Lung (tissue), 12 donors: ENCODE results near the gene CTTNBP2. TPM values are rescaled to one million over a fixed set of nuclear protein-coding genes. Genes with fewer than 3 reads are reported as not detected.

Source experiments
- ATAC-seq: fragments of 200-7000 bp; cut with Tn5 transposase; one replicate; pipeline ENCODE4 v1.9.1; 2020; ENCODE audit warnings: moderate number of reproducible peaks; ENCODE audit not compliant: insufficient read depth, low FRiP score
- DNase-seq, 3 donors: peaks; one replicate each; pipeline ENCODE4 v3.0.0-alpha.2; 2013 to 2017
- H3K27ac ChIP-seq, 2 donors: one replicate each; pipeline ENCODE4 v1.5.1; 2013; ENCODE audit warnings: mild to moderate bottlenecking in 2 of 2, moderate library complexity in 2 of 2, control low read depth in 1 of 2, inconsistent platforms in 1 of 2, low read depth in 1 of 2, low read length in 1 of 2
- H3K27me3 ChIP-seq, 3 donors: one replicate each; pipeline ENCODE4 v1.5.1; 2013; ENCODE audit warnings: low read length in 2 of 3; ENCODE audit not compliant: control insufficient read depth in 3 of 3, insufficient read depth in 3 of 3
- H3K36me3 ChIP-seq, 4 donors: one replicate each; pipeline ENCODE4 v1.5.1; 2013; ENCODE audit warnings: low read length in 4 of 4, mild to moderate bottlenecking in 1 of 4, moderate library complexity in 1 of 4; ENCODE audit not compliant: control insufficient read depth in 4 of 4, insufficient read depth in 4 of 4
- H3K4me1 ChIP-seq, 5 donors: one replicate each; pipeline ENCODE4 v1.5.1; 2013; ENCODE audit warnings: low read length in 5 of 5, mild to moderate bottlenecking in 2 of 5, moderate library complexity in 1 of 5; ENCODE audit not compliant: control insufficient read depth in 5 of 5, insufficient read depth in 5 of 5
- H3K4me3 ChIP-seq: one replicate; pipeline ENCODE4 v1.5.1; 2013; ENCODE audit warnings: mild to moderate bottlenecking, control low read depth, moderate library complexity
- H3K9ac ChIP-seq, 2 donors: one replicate each; pipeline ENCODE4 v1.5.1; 2013; ENCODE audit warnings: low read length in 2 of 2, control low read depth in 1 of 2; ENCODE audit not compliant: insufficient read depth in 1 of 2
- H3K9me3 ChIP-seq, 4 donors: one replicate each; pipeline ENCODE4 v1.5.1; 2013; ENCODE audit warnings: low read length in 3 of 4, mild to moderate bottlenecking in 1 of 4, moderate library complexity in 1 of 4; ENCODE audit not compliant: control insufficient read depth in 4 of 4, insufficient read depth in 3 of 4
- CTCF ChIP-seq: IDR thresholded peaks from 2 replicates; pipeline ENCODE4 v1.5.1; 2012; ENCODE audit warnings: mild to moderate bottlenecking; ENCODE audit errors: control extremely low read depth, extremely low read depth
- WGBS, 2 donors: extraction: QIAGEN DNeasy Blood & Tissue Kit; methylation state at CpG; one replicate each; pipeline ENCODE4 v1.1.7; 2013; 5-methylcytosine and 5-hydroxymethylcytosine counted together
- polyA plus RNA-seq, 2 donors: library from polyadenylated mRNA; stranded (reverse); fragments of 200-250 nt; gene quantifications; one replicate each; pipeline ENCODE4 v1.2.1, GENCODE V29; 2013
- total RNA-seq, 2 donors: library from RNA; depleted of rRNA in 1 of 2; stranded (reverse); fragments of >200 nt in 1 of 2; gene quantifications; one replicate each; pipeline ENCODE4 v1.2.1, GENCODE V29; 2014 to 2021
- donor health status: control.
- donor health status: control.
- donor health status: Bipolar disorder and iron deficiency.
- donor health status: healthy.
- donor health status: DM: yes; HTN: yes; CAD: no.

The CTTNBP2 gene
- total and polyA plus RNA-seq, 4 donors = 0.63 to 15.4 (median 2.4) TPM

- Histone ChIP-seq H3K27ac (peak overlapping the region in 1 of 2 donors; percentile 7), H3K9ac (peak overlapping the region; percentile 34 to 75), H3K36me3 (peaks cover 0 to 3% (median 0%) of the 10 kb centered on the region in 4 donors), H3K27me3 (peaks cover 0 to 8% (median 4%) of the 10 kb centered on the region in 3 donors), H3K4me1 (peaks cover 0 to 50% (median 6%) of the 10 kb centered on the region in 5 donors), H3K4me3 (peak overlapping the region; percentile 62), H3K9me3 (peaks cover 0 to 3% (median 0%) of the 10 kb centered on the region in 4 donors)
- DNase-seq (peak; percentile 35 to 60 (median 49)), ATAC-seq (peak; percentile 39)
- 3% methylated on average over 46 to 57 of the region's 57 CpGs for WGBS, 2 donors
- TF ChIP-seq CTCF = no peak
Measured at GRCh38 chr7:117872561-117873309, 506 bp downstream of the CTTNBP2 start.

GRCh38 chr7:117871778-117872538 lies 1.3 kb downstream of the CTTNBP2 start:
- no peak for TF ChIP-seq CTCF
- H3K4me1 ChIP-seq = peaks cover 0 to 52% (median 6%) of the 10 kb centered on the region in 5 donors
- H3K9me3 ChIP-seq = peaks cover 0 to 3% (median 0%) of the 10 kb centered on the region in 4 donors
- ATAC-seq (no peak), DNase-seq (peak; percentile 58 to 72 (median 59))
- peaks cover 0 to 3% (median 0%) of the 10 kb centered on the region in 4 donors for H3K36me3 ChIP-seq
- WGBS, 2 donors = 3 to 4% methylated on average over 18 of the region's 18 CpGs
- H3K27me3 ChIP-seq = peaks cover 0 to 8% (median 4%) of the 10 kb centered on the region in 3 donors
- peak overlapping the region; percentile 62 for H3K4me3 ChIP-seq
- peak overlapping the region; percentile 34 to 75 for H3K9ac ChIP-seq
- no peak overlapping the region for H3K27ac ChIP-seq

- Histone ChIP-seq H3K4me3 (no peak overlapping the region), H3K9ac (peak overlapping the region in 1 of 2 donors; percentile 75), H3K27ac (no peak overlapping the region), H3K36me3 (peaks cover 0 to 3% (median 0%) of the 10 kb centered on the region in 4 donors), H3K4me1 (peaks cover 0 to 55% (median 6%) of the 10 kb centered on the region in 5 donors), H3K27me3 (peaks cover 0 to 8% (median 4%) of the 10 kb centered on the region in 3 donors), H3K9me3 (peaks cover 0 to 3% (median 0%) of the 10 kb centered on the region in 4 donors)
- no peak for TF ChIP-seq CTCF
- WGBS, 2 donors = 73 to 80% methylated on average over 4 of the region's 4 CpGs
- peak in 1 of 3 donors; percentile 29 for DNase-seq
- no peak for ATAC-seq
Measured at GRCh38 chr7:117871401-117871777, 1.9 kb downstream of the CTTNBP2 start.
